GM21360 (cell line): ENCODE data around the gene LRCH2.

Experiments used
- ATAC-seq: cut with Tn5 transposase; IDR thresholded peaks from one replicate; pipeline ENCODE4 v1.9.1; 2021; ENCODE audit warnings: mild to moderate bottlenecking, moderate library complexity; ENCODE audit not compliant: unreplicated experiment

Gene LRCH2

DNA sequence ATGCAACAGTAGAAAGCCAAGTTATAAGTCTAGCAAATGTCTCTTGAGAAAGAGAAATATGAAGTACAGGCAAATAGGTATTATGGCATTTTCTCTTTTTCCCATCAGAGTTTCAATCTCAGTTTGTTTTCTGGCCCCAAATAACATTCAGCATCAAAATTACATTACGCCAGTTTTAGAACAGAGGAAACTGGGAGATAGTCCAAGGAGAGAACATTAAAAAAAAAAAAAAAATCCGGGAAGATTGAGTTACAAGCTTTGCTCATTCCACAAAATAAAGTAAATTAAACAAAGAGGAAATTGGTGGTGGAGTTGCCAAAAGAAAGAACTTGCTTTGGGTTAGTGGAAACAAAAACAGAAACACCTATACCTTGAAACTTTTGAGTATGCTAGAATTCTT lies 166.1 kb downstream of the LRCH2 start:
- no peak for ATAC-seq

DNA sequence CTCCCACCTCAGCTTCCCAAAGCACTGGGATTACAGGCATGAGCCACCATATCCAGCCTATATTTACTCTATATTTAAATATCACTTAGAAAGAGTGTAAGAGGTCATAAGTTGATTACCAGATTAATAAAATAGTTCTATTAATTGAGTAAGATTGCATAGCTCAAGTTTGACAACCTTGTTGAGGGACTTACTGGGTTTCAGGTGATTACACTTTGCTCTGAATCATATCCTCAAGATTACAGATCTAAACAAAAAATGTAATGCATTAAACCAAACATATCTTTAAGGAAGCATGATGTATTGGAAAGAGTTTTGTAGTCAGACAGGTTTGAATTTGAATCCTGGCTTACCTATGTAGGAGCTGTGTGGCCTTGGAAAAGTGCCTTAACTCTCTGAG lies 168.6 kb downstream of the LRCH2 start:
- ATAC-seq, result no peak
